GM19043 (cell line): Measurements from ENCODE around the gene NRXN3.

ENCODE experiments used
- ATAC-seq: cut with Tn5 transposase; IDR thresholded peaks from one replicate; pipeline ENCODE4 v1.9.1; 2021; ENCODE audit warnings: low read depth; ENCODE audit not compliant: unreplicated experiment

Gene NRXN3

GRCh38 chr14:79418649-79419415 lies 1248.7 kb downstream of the NRXN3 start:
- ATAC-seq: no peak

GRCh38 chr14:79419571-79420327 lies 1249.6 kb downstream of the NRXN3 start:
- ATAC-seq: no peak

DNA sequence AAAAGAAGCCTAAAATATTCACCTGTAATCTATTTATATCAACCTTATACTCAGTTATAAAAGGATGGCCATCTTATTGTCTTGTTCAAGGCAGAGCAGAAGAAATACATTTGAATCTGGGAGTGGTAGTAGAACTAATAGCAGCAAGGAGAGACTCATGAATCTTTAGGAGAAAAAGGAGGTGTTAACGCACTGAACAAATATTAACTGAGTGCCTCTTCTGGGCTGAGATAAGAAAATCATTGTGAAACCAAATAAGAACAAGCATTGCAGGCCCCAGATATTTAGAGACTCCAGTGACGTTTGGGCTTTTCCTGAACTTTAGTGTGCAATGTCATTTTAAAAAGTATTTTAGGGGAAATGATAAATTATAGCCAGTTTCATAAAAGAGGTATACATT lies 1250.6 kb downstream of the NRXN3 start:
- no peak for ATAC-seq

GRCh38 chr14:79421811-79422210 lies 1251.6 kb downstream of the NRXN3 start:
- ATAC-seq: no peak

DNA sequence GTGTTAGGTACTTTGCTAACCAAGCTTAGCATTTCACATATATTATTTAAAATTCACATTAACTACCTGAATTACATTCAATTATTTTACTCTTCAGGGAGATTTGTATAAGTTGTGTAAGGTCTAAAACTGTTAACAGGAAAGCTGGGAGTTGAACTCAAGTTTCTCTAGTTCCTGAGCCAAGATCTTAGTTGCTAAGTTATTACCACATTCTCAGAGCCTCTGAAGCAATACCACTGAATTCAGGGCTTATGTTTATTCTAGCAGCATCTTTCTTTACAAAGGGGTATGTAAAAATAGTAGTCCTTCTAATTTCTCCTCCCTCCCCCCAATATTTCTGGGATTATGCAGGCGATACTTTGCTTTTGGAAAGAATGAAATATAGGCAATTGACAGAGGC lies 1254.3 kb downstream of the NRXN3 start:
- no peak for ATAC-seq

DNA sequence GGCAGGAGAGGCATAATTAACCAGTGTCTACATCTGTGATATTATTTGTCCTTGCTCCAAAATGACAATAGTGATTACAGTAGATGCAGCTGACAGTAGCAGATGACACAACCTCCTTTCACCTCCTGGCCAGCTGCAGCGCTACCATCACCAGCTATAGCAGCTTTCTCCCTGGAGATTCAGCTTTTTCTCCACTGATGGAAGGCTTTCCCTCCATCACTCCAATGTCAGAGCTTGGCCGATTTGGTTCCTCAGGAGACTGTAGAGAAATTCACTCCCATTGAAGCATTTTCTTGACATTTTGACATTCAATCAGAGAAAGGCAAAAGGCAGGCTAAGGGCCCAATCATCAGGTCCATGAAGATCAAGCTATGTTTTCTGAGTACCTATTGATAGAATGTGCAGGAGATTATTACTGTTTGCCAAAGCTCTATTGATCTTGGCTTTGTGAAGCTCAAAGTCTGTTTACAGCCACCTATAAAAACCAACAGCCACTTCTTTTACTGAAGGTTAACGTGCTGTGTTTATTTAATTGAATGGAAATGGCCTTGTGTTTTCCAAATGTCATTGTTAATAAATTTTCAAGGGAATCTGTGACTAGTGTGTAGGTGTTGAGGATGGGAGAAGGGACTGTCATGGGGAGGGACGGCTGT lies 1256.1 kb downstream of the NRXN3 start:
- ATAC-seq: no peak

DNA sequence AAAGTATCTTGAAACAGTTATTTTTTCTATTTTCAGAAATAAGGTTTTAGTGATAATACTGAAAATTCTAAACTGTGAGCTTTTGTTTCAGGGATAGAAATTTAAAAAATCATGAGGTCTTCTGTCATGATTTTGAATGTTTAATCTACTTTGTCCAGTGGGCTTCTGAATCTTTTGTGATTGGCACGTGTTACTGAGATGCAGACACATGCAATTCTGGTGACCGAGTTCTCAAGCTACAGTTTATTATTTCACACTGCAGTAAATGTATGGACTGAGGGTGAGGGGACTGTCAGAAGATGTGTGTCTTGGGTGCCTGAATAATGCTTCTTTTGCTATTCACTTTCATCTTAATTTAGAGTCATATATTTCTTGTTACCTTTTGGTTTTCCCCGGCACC lies 1262.5 kb downstream of the NRXN3 start:
- no peak for ATAC-seq

DNA sequence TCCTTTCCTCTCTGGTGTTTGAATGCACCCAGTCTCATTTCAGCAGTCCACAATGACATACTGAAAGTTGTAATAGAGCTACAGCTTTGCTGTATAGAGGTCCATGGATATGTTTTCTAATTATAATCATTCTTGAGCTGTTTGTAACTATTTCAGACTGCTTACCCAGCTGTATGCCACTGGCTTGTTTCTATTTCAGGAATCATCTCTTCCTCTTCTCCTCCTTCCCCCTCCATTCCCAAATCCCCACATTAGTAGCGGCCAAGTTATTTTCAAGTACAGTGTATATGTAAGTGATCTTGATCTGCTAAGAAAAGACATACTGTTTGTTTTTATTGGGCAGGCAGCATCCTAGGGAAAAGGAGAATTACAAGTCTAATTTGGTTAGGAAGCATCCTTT lies 1266.2 kb downstream of the NRXN3 start:
- ATAC-seq: no peak

GRCh38 chr14:79437951-79438350 lies 1267.8 kb downstream of the NRXN3 start:
- ATAC-seq: no peak

DNA sequence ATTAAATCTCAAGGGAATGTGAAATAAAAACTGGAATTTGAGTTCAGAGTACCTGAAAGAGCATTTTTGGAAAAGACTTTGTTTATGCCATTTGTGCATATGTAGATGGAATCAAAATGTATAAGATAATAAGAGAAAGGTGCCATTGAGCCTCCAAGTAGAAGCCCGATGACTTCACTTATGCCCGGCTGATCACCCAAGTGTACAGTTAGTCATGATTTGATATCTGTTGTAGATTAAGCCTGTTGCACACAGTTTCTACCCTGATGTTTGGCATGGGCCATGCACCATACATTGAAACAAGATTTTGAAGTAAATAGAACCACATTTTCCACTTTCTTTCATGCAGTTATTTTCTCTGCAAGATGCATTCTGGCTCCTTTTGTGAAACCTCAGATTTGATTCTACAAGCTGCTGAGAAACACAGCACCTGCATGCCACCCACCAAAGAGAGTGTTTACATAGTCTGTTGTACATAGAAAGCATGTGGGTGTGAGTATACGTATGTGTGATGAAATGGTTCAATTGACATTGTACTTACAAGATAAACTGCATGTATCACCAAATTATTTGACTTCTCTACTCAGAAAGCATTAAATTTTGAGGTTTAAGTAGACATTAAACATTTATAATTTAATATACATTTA lies 1268.6 kb downstream of the NRXN3 start:
- no peak for ATAC-seq

DNA sequence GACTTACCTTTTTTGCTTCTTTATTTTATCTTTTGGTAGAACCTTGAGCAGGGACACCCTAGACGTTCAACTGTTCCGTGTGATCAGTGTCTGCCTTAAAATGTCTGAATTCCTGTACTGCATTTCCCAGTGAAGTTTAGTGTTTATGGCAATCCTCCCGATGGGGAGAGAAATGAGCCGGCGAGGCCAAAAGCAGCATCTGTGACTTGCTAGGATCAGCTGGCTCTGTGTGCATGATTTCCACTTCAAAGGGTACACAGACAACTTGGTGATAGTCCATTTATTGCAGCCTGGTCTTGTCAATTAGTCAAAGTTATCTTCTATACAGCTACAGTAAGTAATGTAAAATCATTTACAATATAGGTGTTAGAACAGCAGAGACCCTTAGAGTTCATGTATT lies 1272.6 kb downstream of the NRXN3 start:
- no peak for ATAC-seq

- no peak for ATAC-seq
Measured at GRCh38 chr14:79443602-79444001, 1273.4 kb downstream of the NRXN3 start.

- ATAC-seq: no peak
Measured at GRCh38 chr14:79448960-79449359, 1278.8 kb downstream of the NRXN3 start.

GRCh38 chr14:79451601-79452000 lies 1281.4 kb downstream of the NRXN3 start:
- no peak for ATAC-seq

DNA sequence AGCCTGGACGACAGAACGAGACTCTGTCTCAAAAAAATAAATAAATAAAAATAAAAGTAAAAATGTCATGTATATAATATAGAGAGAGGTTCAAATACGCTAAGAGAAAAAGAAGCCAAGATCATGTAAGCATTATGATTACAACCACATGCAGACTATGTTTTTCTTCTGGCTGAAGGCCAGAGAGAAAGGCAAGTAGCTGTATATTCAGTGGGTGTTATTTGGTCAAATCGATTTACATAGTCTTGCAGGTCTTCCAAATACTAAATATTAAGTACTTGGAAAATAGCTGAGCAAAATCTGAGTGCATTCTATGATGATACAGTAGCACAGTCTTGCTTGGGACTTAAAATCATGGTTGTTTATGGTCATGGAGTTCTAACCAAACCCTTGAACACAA lies 1283.1 kb downstream of the NRXN3 start:
- ATAC-seq: no peak

DNA sequence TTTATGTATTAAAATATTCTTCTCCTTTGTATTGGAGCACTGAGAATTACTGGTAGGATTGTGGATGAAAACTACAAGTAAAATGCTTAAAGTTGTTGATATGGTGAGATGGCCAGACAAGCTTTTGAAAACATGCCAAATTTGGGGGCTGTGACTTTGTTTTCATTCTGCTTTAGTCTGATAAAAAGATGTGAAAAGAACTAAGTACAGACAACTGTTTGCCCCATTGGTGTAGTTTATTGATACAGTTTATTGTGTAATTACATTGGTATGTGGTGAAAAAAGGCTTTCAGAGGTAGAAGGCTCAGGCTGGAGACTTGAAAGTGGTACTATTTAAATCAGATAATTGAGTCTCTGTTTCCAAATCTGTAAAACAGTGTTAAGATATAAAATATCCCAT lies 1294.3 kb downstream of the NRXN3 start:
- no peak for ATAC-seq

GRCh38 chr14:79465651-79466050 lies 1295.5 kb downstream of the NRXN3 start:
- ATAC-seq: no peak

GRCh38 chr14:79466938-79467527 lies 1296.9 kb downstream of the NRXN3 start:
- ATAC-seq: no peak

- ATAC-seq: no peak
Measured at GRCh38 chr14:79467835-79468234, 1297.7 kb downstream of the NRXN3 start.

GRCh38 chr14:79468486-79468885 lies 1298.3 kb downstream of the NRXN3 start:
- no peak for ATAC-seq

DNA sequence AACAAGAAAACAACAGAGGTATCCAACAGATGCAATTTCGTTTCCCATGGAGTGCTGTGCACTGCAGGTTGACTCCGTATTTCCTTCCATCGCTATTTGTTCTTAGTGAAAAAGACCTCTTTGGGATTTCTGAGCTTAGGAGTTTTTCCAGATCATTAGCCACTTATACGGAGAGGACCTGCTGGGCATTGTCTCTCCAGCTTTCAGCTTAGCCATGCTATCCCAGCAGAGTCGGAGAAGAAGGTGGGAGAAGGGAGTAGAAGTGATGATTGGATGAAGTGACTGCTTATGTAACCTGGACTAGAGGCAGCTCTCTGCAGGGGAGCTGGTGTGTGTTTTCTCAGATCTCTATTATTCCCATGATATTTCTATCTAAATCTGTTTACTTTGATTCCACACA lies 1303.5 kb downstream of the NRXN3 start:
- no peak for ATAC-seq
